ENCODE data around the gene IPO11. TPM values are rescaled to one million over a fixed set of nuclear protein-coding genes. Genes with fewer than 3 reads are reported as not detected.
A peak's percentile ranks its signal among the peaks of the same experiment; 100 is the strongest.

IPO11 gene
- total RNA-seq, 1 experiment from 2014 or later: 16.1 TPM

- peak; percentile 56 for ATAC-seq
- Histone ChIP-seq H2AFZ (ENCODE audit: low read length) (no peak overlapping the region), H3K4me3 (ENCODE audit: low read length) (no peak overlapping the region), H3K4me1 (ENCODE audit: insufficient read depth, low read length) (peaks cover 22% of the 10 kb centered on the region), H3K9ac (ENCODE audit: low read length) (no peak overlapping the region), H3K27ac (ENCODE audit: low read length) (no peak overlapping the region), H3F3A (ENCODE audit: low read length, unreplicated experiment) (no peaks in the 10 kb centered on the region), H4K20me1 (ENCODE audit: low read length) (no peaks in the 10 kb centered on the region), H3K79me2 (ENCODE audit: low read length) (no peaks in the 10 kb centered on the region), H3K9me3 (ENCODE audit: low read length) (no peaks in the 10 kb centered on the region), H3K4me2 (ENCODE audit: low read length) (no peak overlapping the region), H3K36me3 (ENCODE audit: low read depth, low read length) (0 out of 2 replicates have a peak, but pooled peaks cover 8% of the 10 kb centered on the region), H3K9me2 (replicated peaks; ENCODE audit: low read length) (no peaks in the 10 kb centered on the region), H3K27me3 (ENCODE audit: low read length) (no peaks in the 10 kb centered on the region)
- peak; percentile 31 for DNase-seq
- ChIA-PET POLR2A (ENCODE audit: unreplicated experiment) (no interaction called here), CTCF (no interaction called here)
- TF ChIP-seq CTCF (conservative IDR thresholded peaks at IDR 0.05; ENCODE audit: low read depth, low read length) (no peak), EZH2phosphoT487 (IDR thresholded peaks at IDR 0.05; ENCODE audit: borderline replicate concordance, low read length) (no peak), EZH2 (IDR thresholded peaks at IDR 0.05; ENCODE audit: low read length, unreplicated experiment) (no peak)
- no TSS peak for BruUV-seq (replicated peaks)
- intact Hi-C loops (cut with micrococcal nuclease): no loop called here
Measured at GRCh38 chr5:62371409-62371808, 41.2 kb upstream of the IPO11 start.

- intact Hi-C loops (cut with micrococcal nuclease): no loop called here
- ATAC-seq (no peak), DNase-seq (no peak)
- 0 out of 2 replicates have a peak, but pooled peaks cover 11% of the 10 kb centered on the region for H3K36me3 ChIP-seq (ENCODE audit: low read depth, low read length)
- ChIA-PET CTCF (no interaction called here), POLR2A (ENCODE audit: unreplicated experiment) (no interaction called here)
- H3K4me3 ChIP-seq (ENCODE audit: low read length): no peak overlapping the region
- H3K9ac ChIP-seq (ENCODE audit: low read length): no peak overlapping the region
- H3K9me3 ChIP-seq (ENCODE audit: low read length): no peaks in the 10 kb centered on the region
- H3K27ac ChIP-seq (ENCODE audit: low read length): no peak overlapping the region
- H3K4me2 ChIP-seq (ENCODE audit: low read length): no peak overlapping the region
- no peaks in the 10 kb centered on the region for H3K79me2 ChIP-seq (ENCODE audit: low read length)
- H3F3A ChIP-seq (ENCODE audit: low read length, unreplicated experiment): no peaks in the 10 kb centered on the region
- no peak overlapping the region for H2AFZ ChIP-seq (ENCODE audit: low read length)
- no peaks in the 10 kb centered on the region for H3K9me2 ChIP-seq (replicated peaks; ENCODE audit: low read length)
- no TSS peak for BruUV-seq (replicated peaks)
- no peak for TF ChIP-seq EZH2phosphoT487 (IDR thresholded peaks at IDR 0.05; ENCODE audit: borderline replicate concordance, low read length)
- no peak for TF ChIP-seq EZH2 (IDR thresholded peaks at IDR 0.05; ENCODE audit: low read length, unreplicated experiment)
- TF ChIP-seq CTCF (conservative IDR thresholded peaks at IDR 0.05; ENCODE audit: low read depth, low read length): no peak
- H4K20me1 ChIP-seq (ENCODE audit: low read length): no peaks in the 10 kb centered on the region
- H3K27me3 ChIP-seq (ENCODE audit: low read length): no peaks in the 10 kb centered on the region
- H3K4me1 ChIP-seq (ENCODE audit: insufficient read depth, low read length): peaks cover 22% of the 10 kb centered on the region
Measured at GRCh38 chr5:62372600-62372999, 40.0 kb upstream of the IPO11 start.

GRCh38 chr5:62373382-62373781, 39.2 kb upstream of the IPO11 start:
- H3K9me2 ChIP-seq (replicated peaks; ENCODE audit: low read length): no peaks in the 10 kb centered on the region
- no peak overlapping the region for H3K27ac ChIP-seq (ENCODE audit: low read length)
- peaks cover 22% of the 10 kb centered on the region for H3K4me1 ChIP-seq (ENCODE audit: insufficient read depth, low read length)
- H3K36me3 ChIP-seq (ENCODE audit: low read depth, low read length): peaks cover 17% of the 10 kb centered on the region
- H3K9ac ChIP-seq (ENCODE audit: low read length): no peak overlapping the region
- H3K4me2 ChIP-seq (ENCODE audit: low read length): no peak overlapping the region
- no peak overlapping the region for H2AFZ ChIP-seq (ENCODE audit: low read length)
- no peak overlapping the region for H3K4me3 ChIP-seq (ENCODE audit: low read length)
- TF ChIP-seq EZH2 (IDR thresholded peaks at IDR 0.05; ENCODE audit: low read length, unreplicated experiment) (no peak), EZH2phosphoT487 (IDR thresholded peaks at IDR 0.05; ENCODE audit: borderline replicate concordance, low read length) (no peak), CTCF (conservative IDR thresholded peaks at IDR 0.05; ENCODE audit: low read depth, low read length) (no peak)
- no peaks in the 10 kb centered on the region for H3K9me3 ChIP-seq (ENCODE audit: low read length)
- H3K79me2 ChIP-seq (ENCODE audit: low read length): no peaks in the 10 kb centered on the region
- no peaks in the 10 kb centered on the region for H3K27me3 ChIP-seq (ENCODE audit: low read length)
- DNase-seq: no peak
- ATAC-seq: no peak
- H4K20me1 ChIP-seq (ENCODE audit: low read length): no peaks in the 10 kb centered on the region
- no peaks in the 10 kb centered on the region for H3F3A ChIP-seq (ENCODE audit: low read length, unreplicated experiment)
- POLR2A ChIA-PET (ENCODE audit: unreplicated experiment): no interaction called here
- intact Hi-C loops (cut with micrococcal nuclease): no loop called here
- no TSS peak for BruUV-seq (replicated peaks)
- CTCF ChIA-PET: no interaction called here
